Stimulated activated CD4-positive, alpha-beta T cell treated with anti-CD3 and anti-CD28 coated beads, Interleukin-12 subunit alpha, Interleukin-12 subunit beta, amount 100 ng/mL, for 4 hours (primary cell): ENCODE data around the gene LAIR1.

ENCODE experiments used
- DNase-seq: peaks from one replicate; pipeline ENCODE4 v3.0.0-alpha.2; 2020

Gene LAIR1

GRCh38 chr19:54316746-54317107 lies 48.0 kb downstream of the LAIR1 start:
- DNase-seq: no peak

DNA sequence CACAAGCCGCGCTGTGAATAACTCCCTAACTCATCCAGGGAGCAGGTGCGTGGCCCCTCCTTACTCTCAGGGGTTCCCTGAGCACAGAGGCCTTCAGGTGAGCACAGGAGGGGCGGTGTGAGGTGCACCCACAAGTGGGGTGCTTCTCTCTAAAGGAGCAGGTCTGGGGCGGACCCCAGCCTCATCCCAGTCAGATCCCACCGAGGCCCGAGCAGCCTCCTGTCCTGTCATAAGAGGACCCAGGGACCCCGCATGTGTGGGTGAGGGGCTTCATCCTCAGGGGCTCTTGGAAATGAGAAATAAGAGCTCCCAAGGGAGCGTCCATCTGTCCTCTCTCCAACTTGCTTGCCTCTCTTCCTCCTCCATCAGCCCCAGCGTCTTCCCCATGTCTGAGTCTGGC lies 48.8 kb downstream of the LAIR1 start:
- DNase-seq: no peak

DNA sequence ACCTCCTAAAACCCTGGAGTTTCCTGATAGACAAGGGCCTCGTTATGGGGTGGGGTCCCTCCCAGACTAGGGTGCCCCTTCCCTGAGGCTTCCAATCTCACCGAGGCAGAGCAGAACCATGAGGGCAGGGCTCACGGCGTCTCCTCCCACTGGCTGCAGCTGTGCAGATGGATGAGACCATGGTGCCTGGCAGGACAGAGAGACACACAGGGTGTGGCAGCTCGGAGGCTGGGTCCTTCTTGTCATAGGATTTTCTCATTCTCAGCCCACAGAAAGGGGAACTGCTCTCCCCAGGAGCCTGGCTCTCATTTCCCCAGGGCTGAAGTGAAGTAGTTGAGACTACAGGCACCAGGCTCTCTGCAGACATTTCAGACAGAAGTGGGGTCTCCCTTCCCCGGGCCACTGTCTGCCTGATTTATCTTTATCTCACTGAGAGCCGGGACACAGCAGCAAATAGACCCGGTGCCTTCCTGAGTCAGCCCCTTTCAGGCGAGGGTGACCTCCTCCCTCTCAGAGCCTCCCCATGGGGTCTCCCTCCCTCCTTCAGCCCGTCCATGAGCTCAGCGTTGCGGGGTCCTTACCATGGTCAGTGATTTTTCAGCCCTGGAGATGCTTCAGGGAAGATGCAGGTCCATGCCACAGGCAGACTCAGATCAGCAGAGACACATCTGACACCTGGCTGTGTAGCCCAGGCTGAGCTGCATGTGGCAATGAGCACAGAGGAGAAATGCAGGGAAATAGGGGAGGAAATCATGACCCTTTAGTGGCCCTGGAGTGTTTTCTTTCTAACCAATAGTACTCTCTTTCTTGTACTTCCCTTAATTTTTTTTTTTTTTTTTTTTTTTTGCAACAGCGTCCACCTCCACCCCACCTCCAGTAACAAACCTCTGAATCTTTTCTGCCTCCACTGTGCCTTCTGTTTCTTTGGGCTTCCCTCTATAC lies 52.0 kb downstream of the LAIR1 start, which contains the start of gene LILRA5:
Gene LILRA5, minus strand, starts transcription at position 731 of the 942 bp plus-strand sequence. Its CDS starts 147 bp downstream, at position 584.
- no peak for DNase-seq

GRCh38 chr19:54312011-54312410 lies 52.7 kb downstream of the LAIR1 start:
- DNase-seq: no peak

DNA sequence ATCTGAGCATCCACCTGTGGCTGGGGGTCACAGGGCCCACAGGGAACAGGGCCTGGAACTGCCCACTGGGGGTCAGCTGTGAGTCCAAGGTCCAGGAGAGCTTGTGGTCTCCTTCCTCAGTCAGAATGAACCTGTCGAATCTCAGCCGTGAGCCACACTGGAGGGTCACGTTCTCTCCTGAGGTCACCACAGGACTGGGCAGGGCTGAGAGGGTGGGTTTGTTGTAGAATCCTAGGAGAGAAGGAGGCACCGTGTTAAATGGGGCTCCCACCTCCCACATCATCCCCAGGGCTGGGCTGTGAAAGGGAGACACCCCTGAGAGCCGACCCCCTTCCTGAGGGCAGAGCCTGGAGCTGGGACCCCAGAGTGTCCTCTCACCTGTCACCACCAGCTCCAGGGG lies 53.2 kb downstream of the LAIR1 start:
- DNase-seq: no peak

DNA sequence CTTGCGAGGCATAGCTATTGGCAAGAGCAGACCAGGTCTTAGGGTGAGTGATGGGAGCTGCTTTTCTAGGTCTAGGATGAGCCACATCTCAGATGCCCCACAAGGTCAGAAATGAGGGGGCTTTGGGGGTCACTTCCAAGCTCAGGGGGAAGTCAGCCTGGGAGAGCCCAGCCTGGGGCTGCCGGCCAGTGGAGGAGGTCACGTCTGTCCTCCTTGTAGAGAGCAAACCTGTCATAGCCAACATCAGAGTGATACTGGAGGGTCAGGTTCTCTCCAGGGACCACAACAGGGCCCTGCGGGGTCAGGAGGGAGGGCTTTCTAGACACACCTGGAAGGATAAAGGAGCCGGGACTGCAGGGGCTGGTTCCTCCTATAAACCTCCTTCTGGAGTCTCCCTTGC lies 54.2 kb downstream of the LAIR1 start:
- DNase-seq: no peak

GRCh38 chr19:54309811-54310210 lies 54.9 kb downstream of the LAIR1 start:
- DNase-seq: no peak

- DNase-seq: no peak
Measured at GRCh38 chr19:54307389-54308020, 57.2 kb downstream of the LAIR1 start.

- DNase-seq: no peak
Measured at GRCh38 chr19:54305141-54305540, 59.6 kb downstream of the LAIR1 start.

- DNase-seq: no peak
Measured at GRCh38 chr19:54302257-54302656, 62.5 kb downstream of the LAIR1 start.
